Panc1 (cell line): Measurements from ENCODE around the gene PRR19. TPM values are rescaled to one million over a fixed set of nuclear protein-coding genes. Genes with fewer than 3 reads are reported as not detected.

Experiments
- ATAC-seq: fragments of 200-7000 bp; cut with Tn5 transposase; 2 replicates; pipeline ENCODE4 v1.9.1; 2020; ENCODE audit warnings: mild to moderate bottlenecking, moderate library complexity
- BruUV-seq: library from RNA; stranded (reverse); fragments of 400-500 nt; replicated peaks from 2 replicates; lab custom pipeline; 2021; lab: Mats Ljungman, UMichigan
- CTCF ChIA-PET: fragments of 300-600 bp; sonication (Branson Sonifier 250); formaldehyde crosslinking; loops from one replicate; lab custom pipeline; 2022; ENCODE audit warnings: antibody characterized with exemption; lab: Charles Lee
- POLR2A ChIA-PET: fragments of 300-600 bp; sonication (Branson Sonifier 250); formaldehyde crosslinking; loops from one replicate; lab custom pipeline; 2022; ENCODE audit warnings: antibody characterized with exemption; lab: Charles Lee
- DNase-seq: peaks from one replicate; pipeline ENCODE4 v3.0.0-alpha.2; 2010; ENCODE audit warnings: low read depth, low spot score
- H3K27ac ChIP-seq: 2 replicates; pipeline ENCODE4 v1.5.1; 2011; ENCODE audit warnings: mild to moderate bottlenecking, low read length, inconsistent platforms
- H3K27me3 ChIP-seq: fragments of 200-500 bp; sonication (Bioruptor generic); 2 replicates; pipeline ENCODE4 v1.6.0; 2014; ENCODE audit warnings: low read length, inconsistent platforms; ENCODE audit not compliant: control insufficient read depth, insufficient read depth
- H3K36me3 ChIP-seq: fragments of 200-500 bp; sonication (Bioruptor generic); 2 replicates; pipeline ENCODE4 v1.5.1; 2014; ENCODE audit warnings: inconsistent platforms, mild to moderate bottlenecking, low read length, moderate library complexity; ENCODE audit not compliant: control insufficient read depth, insufficient read depth
- H3K4me1 ChIP-seq: 2 replicates; pipeline ENCODE4 v1.5.1; 2011; ENCODE audit warnings: inconsistent platforms, mild to moderate bottlenecking, low read length, moderate library complexity; ENCODE audit not compliant: control insufficient read depth, insufficient read depth
- H3K4me3 ChIP-seq, 2 experiments: 2 replicates each; pipeline ENCODE4 v1.5.1; 2011 to 2012; ENCODE audit warnings: low read depth in 2 of 2, low read length in 2 of 2, mild to moderate bottlenecking in 2 of 2, inconsistent platforms in 1 of 2, moderate library complexity in 1 of 2
- H3K9me3 ChIP-seq: fragments of 200-500 bp; sonication (Bioruptor generic); 2 replicates; pipeline ENCODE4 v1.5.1; 2014; ENCODE audit warnings: low read depth, mild to moderate bottlenecking, inconsistent platforms, low read length, moderate library complexity; ENCODE audit not compliant: control insufficient read depth, insufficient read depth
- CTCF ChIP-seq: fragments of 450-650 bp; IDR thresholded peaks from 2 replicates; pipeline ENCODE4 v1.5.1; 2017; ENCODE audit warnings: mild to moderate bottlenecking
- POLR2AphosphoS5 ChIP-seq: IDR thresholded peaks from 2 replicates; pipeline ENCODE4 v1.6.1; 2012; ENCODE audit warnings: mild to moderate bottlenecking, low read depth, low read length, moderate library complexity
- REST ChIP-seq, 2 experiments: IDR thresholded peaks; 2 replicates each; pipeline ENCODE4 v1.6.1; 2011 to 2012; ENCODE audit warnings: low read depth in 2 of 2, control low read depth in 1 of 2, low read length in 1 of 2, mild to moderate bottlenecking in 1 of 2, moderate library complexity in 1 of 2; ENCODE audit not compliant: insufficient read depth in 1 of 2
- SIN3A ChIP-seq: IDR thresholded peaks from 2 replicates; pipeline ENCODE4 v1.6.1; 2012; ENCODE audit warnings: low read depth, mild to moderate bottlenecking, low read length, moderate library complexity, borderline replicate concordance; ENCODE audit not compliant: insufficient read depth
- TCF7L2 ChIP-seq: IDR thresholded peaks from 2 replicates; pipeline ENCODE4 v1.6.1; 2011; ENCODE audit warnings: mild to moderate bottlenecking, low read depth, low read length, inconsistent platforms
- in situ Hi-C: cut with HindIII; loops from 2 replicates; pipeline ENCODE4 v1.10.0; 2016; ENCODE audit warnings: low sequenced_read_pairs, low pct_unique_long_range_greater_than_20kb
- intact Hi-C: fragments of 100-400 bp; cut with micrococcal nuclease; formaldehyde crosslinking; loops from one replicate; pipeline ENCODE4 v1.10.0; 2022; ENCODE audit not compliant: unreplicated experiment
- total RNA-seq: library from RNA; stranded (reverse); gene quantifications from one replicate; pipeline ENCODE4 v1.2.1, GENCODE V29; 2021; ENCODE audit not compliant: unreplicated experiment

The PRR19 gene
- total RNA-seq, 1 experiment from 2014 or later = 2.1 TPM

- DNase-seq (no peak), ATAC-seq (peak; percentile 68)
- Histone ChIP-seq H3K9me3 (no peaks in the 10 kb centered on the region), H3K36me3 (no peaks in the 10 kb centered on the region), H3K4me3 (0 out of 4 replicates have a peak overlapping the region, but pooled peaks of 1 of the 2 experiments have one; percentile 6), H3K27ac (no peak overlapping the region), H3K27me3 (no peaks in the 10 kb centered on the region), H3K4me1 (no peaks in the 10 kb centered on the region)
- intact Hi-C loops = no loop called here
- no TSS peak for BruUV-seq
- ChIA-PET POLR2A (interaction anchor here (0.6 to 0.9 kb wide), 2 partner anchors 13 to 1539 kb away, joined by 4 to 7 read pairs; no protein-coding TSS in a partner anchor), CTCF (no interaction called here)
- no peak for TF ChIP-seq CTCF
- no peak for TF ChIP-seq REST (IDR thresholded peaks at IDR 0.05; ENCODE audit: insufficient read depth in 1 of 2, low read depth in 2 of 2, low read length in 1 of 2)
- no peak for TF ChIP-seq TCF7L2
- TF ChIP-seq SIN3A = no peak
- no peak for TF ChIP-seq POLR2AphosphoS5
- in situ Hi-C loops = no loop called here
Measured at GRCh38 chr19:42316223-42317211, 14.6 kb downstream of the PRR19 start.

GRCh38 chr19:42317535-42317934, 15.6 kb downstream of the PRR19 start:
- ChIA-PET POLR2A (interaction anchor here (0.7 kb wide), 1 partner anchor 79 kb away, joined by 8 read pairs; no protein-coding TSS in a partner anchor), CTCF (no interaction called here)
- Histone ChIP-seq H3K4me1 (no peaks in the 10 kb centered on the region), H3K9me3 (no peaks in the 10 kb centered on the region), H3K27me3 (no peaks in the 10 kb centered on the region), H3K36me3 (no peaks in the 10 kb centered on the region), H3K4me3 (no peak overlapping the region), H3K27ac (no peak overlapping the region)
- ATAC-seq (no peak), DNase-seq (no peak)
- BruUV-seq = no TSS peak
- TF ChIP-seq POLR2AphosphoS5 = no peak
- no peak; the same call in 1 of the 2 replicates for TF ChIP-seq CTCF
- no peak for TF ChIP-seq SIN3A
- no peak for TF ChIP-seq TCF7L2
- TF ChIP-seq REST (IDR thresholded peaks at IDR 0.05; ENCODE audit: insufficient read depth in 1 of 2, low read depth in 2 of 2, low read length in 1 of 2) = no peak
- in situ Hi-C loops = no loop called here
- intact Hi-C loops = no loop called here
